ENCODE data around the gene PLCB3. TPM values are rescaled to one million over a fixed set of nuclear protein-coding genes. Genes with fewer than 3 reads are reported as not detected.

Gene PLCB3
- total RNA-seq, 2 donors from 2014 or later: 86.9 to 108 TPM

- Histone ChIP-seq H3K27me3 (no peaks in the 10 kb centered on the region), H3K27ac (peak overlapping the region; percentile 98), H3K36me3 (no peaks in the 10 kb centered on the region), H3K9ac (ENCODE audit: low read depth in 2 of 2, low read length in 2 of 2) (peak overlapping the region; percentile 84 to 94), H3K4me1 (peaks cover 26% of the 10 kb centered on the region), H3K9me3 (no peaks in the 10 kb centered on the region), H3K4me3 (peak overlapping the region; percentile 95)
- DNase-seq: no peak
- TF ChIP-seq CTCF (IDR thresholded peaks at IDR 0.05): no peak
- intact Hi-C loops (cut with DNase I): no loop called here
Observed at GRCh38 chr11:64239662-64240434, 11.5 kb upstream of the PLCB3 start.

- Histone ChIP-seq H3K9me3 (no peaks in the 10 kb centered on the region), H3K27ac (peak within 1 kb of the TSS; percentile 98), H3K27me3 (no peaks in the 10 kb centered on the region), H3K9ac (ENCODE audit: low read depth in 2 of 2, low read length in 2 of 2) (peak within 1 kb of the TSS; percentile 92 to 95), H3K36me3 (no peaks in the 10 kb centered on the region), H3K4me3 (peak within 1 kb of the TSS; percentile 95), H3K4me1 (peaks cover 21% of the 10 kb centered on the region)
- intact Hi-C loops (cut with DNase I): no loop called here
- no peak for TF ChIP-seq CTCF (IDR thresholded peaks at IDR 0.05)
- DNase-seq: peak; percentile 97
Observed at GRCh38 chr11:64240435-64241240, 10.7 kb upstream of the PLCB3 start, which contains the start of gene FKBP2. TSS of gene FKBP2 (plus strand) at chr11:64241095. CDS start at chr11:64242388, 1,293 bp downstream.

- intact Hi-C loops (cut with DNase I): no loop called here
- TF ChIP-seq CTCF (IDR thresholded peaks at IDR 0.05): no peak
- peaks cover 20% of the 10 kb centered on the region for H3K4me1 ChIP-seq
- H3K27me3 ChIP-seq: no peaks in the 10 kb centered on the region
- peak overlapping the region; percentile 84 to 86 for H3K9ac ChIP-seq (ENCODE audit: low read depth in 2 of 2, low read length in 2 of 2)
- no peaks in the 10 kb centered on the region for H3K9me3 ChIP-seq
- no peaks in the 10 kb centered on the region for H3K36me3 ChIP-seq
- peak overlapping the region; percentile 95 for H3K4me3 ChIP-seq
- peak overlapping the region; percentile 98 for H3K27ac ChIP-seq
- peak; percentile 100 for DNase-seq
Observed at GRCh38 chr11:64241241-64241490, 10.2 kb upstream of the PLCB3 start.

GRCh38 chr11:64241491-64242374, 9.6 kb upstream of the PLCB3 start:
- intact Hi-C loops (cut with DNase I): no loop called here
- H3K36me3 ChIP-seq: no peaks in the 10 kb centered on the region
- peaks cover 20% of the 10 kb centered on the region for H3K4me1 ChIP-seq

More at GRCh38 chr11:64241491-64242374, 9.6 kb upstream of the PLCB3 start:
- Histone ChIP-seq H3K27ac (peak overlapping the region; percentile 96), H3K9ac (ENCODE audit: low read depth in 2 of 2, low read length in 2 of 2) (peak overlapping the region; percentile 92 to 95), H3K4me3 (peak overlapping the region; percentile 95), H3K9me3 (no peaks in the 10 kb centered on the region), H3K27me3 (no peaks in the 10 kb centered on the region)
- DNase-seq: peak; percentile 74
- no peak for TF ChIP-seq CTCF (IDR thresholded peaks at IDR 0.05)
